Testis (tissue), 5 donors: Measurements from ENCODE around the gene SLC7A6OS. TPM values are rescaled to one million over a fixed set of nuclear protein-coding genes. Genes with fewer than 3 reads are reported as not detected.

Source experiments
- DNase-seq: peaks from one replicate; pipeline ENCODE4 v3.0.0-alpha.2; 2019
- H3K27ac ChIP-seq, 2 donors: fragments of 200-600 bp; sonication (generic); one replicate each; pipeline ENCODE4 v1.5.1; 2019
- H3K27me3 ChIP-seq: fragments of 200-600 bp; sonication (generic); one replicate; pipeline ENCODE4 v1.5.1; 2019
- H3K36me3 ChIP-seq: fragments of 200-600 bp; sonication (generic); one replicate; pipeline ENCODE4 v1.5.1; 2017; ENCODE audit warnings: low read depth; ENCODE audit errors: missing control alignments
- H3K4me1 ChIP-seq: fragments of 200-600 bp; sonication (generic); one replicate; pipeline ENCODE4 v1.5.1; 2019
- H3K4me3 ChIP-seq, 2 donors: fragments of 200-600 bp; sonication (generic); one replicate each; pipeline ENCODE4 v1.5.1; 2017 to 2019
- H3K9me3 ChIP-seq: fragments of 200-600 bp; sonication (generic); one replicate; pipeline ENCODE4 v1.5.1; 2017
- POLR2A ChIP-seq: fragments of 450-650 bp; IDR thresholded peaks from one replicate; pipeline ENCODE4 v1.6.1; 2017; ENCODE audit warnings: antibody characterized with exemption, mild to moderate bottlenecking, moderate library complexity
- WGBS, 2 donors: methylation state at CpG; one replicate each; pipeline ENCODE4 v1.1.5; 2018; 5-methylcytosine and 5-hydroxymethylcytosine counted together
- intact Hi-C: fragments of 100-400 bp; cut with DNase I; formaldehyde crosslinking; loops from one replicate; pipeline ENCODE4 v1.15.1; 2023; ENCODE audit warnings: low total_unique reads
- long read RNA-seq, 2 donors: transcript quantifications; one replicate each; lab custom pipeline, GENCODE V29; 2026
- polyA plus RNA-seq: library from polyadenylated mRNA; stranded (reverse); fragments of 350-450 nt; fragmentation: Illumina TruSeq; extraction: RNeasy Lipid Tissue Mini Kit (QIAGEN cat#74804); gene quantifications from one replicate; pipeline ENCODE4 v1.2.3, GENCODE V29; 2014; ENCODE audit warnings: low read depth, low replicate concordance; ENCODE audit not compliant: insufficient read depth
- total RNA-seq, 2 donors: library from RNA; depleted of rRNA; stranded (reverse); fragments of >200 nt; gene quantifications; one replicate each; pipeline ENCODE4 v1.2.3, GENCODE V29; 2016
- TF ChIP-seq, protein P1 (sequence below), 3 experiments: fragments of 450-650 bp in 2 of 3; fragments of 200-600 bp in 1 of 3; sonication (generic) in 1 of 3; IDR thresholded peaks; one replicate each; pipeline ENCODE4 v1.5.1; 2016 to 2019; ENCODE audit warnings: antibody characterized with exemption in 3 of 3, mild to moderate bottlenecking in 2 of 3, moderate library complexity in 1 of 3

Gene SLC7A6OS
- total RNA-seq (10 to 100 TPM; 24.3 to 25.8 TPM), polyA plus RNA-seq (14.7 TPM)
- long read RNA-seq, donor 1, full-length matches to known transcripts = 4 of 4 reads
- long read RNA-seq, donor 1, partial matches to known transcripts = 0 of 4 reads
- long read RNA-seq, donor 1, other reads (novel, unspliced or antisense) = 0 of 4 reads
- long read RNA-seq, donor 2, full-length matches to known transcripts = 5 of 5 reads
- long read RNA-seq, donor 2, partial matches to known transcripts = 0 of 5 reads
- long read RNA-seq, donor 2, other reads (novel, unspliced or antisense) = 0 of 5 reads

DNA sequence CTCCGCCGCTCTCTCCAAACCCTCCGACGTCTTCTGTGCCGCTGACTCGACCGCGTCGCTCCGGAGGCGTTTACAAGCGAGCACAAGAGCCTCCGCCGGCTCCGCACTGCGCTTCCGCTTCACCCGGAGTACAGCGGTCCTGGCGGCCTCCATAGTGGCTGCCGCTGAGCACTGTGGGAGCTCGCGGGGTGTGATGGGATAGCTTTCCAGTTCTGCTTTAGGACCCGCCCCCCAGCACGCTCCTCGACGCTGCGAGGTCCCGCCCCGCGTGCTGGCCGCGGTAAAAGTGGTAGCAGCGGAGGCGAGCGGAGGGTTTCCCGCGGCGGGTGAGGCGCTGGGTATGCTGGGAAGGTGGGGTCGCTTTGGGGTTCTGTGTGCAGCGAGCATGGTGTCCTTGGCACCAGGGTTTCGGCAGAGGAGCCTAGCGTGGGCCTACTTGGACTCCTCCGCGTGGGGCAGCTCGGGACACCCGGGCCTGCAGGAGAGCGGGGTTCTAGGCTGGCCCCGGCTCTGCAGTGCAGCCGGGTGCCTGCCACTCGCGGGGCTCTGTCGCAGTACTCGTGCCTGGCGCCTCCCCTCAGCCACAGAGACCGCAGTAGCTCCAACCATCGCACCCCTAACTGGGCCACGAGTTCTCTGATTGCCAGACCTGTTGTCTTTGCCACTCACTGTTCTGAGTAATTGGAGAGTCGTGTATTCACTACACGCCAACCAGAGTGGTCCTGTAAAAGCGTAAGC, at the start of gene SLC7A6OS, which contains the start of gene PRMT7:
TSS of gene SLC7A6OS (minus strand) at position 173 of the 738 bp plus-strand sequence. CDS start at position 153, 20 bp downstream.
TSS of gene PRMT7 (plus strand) at position 246 of the 738 bp plus-strand sequence. CDS start 4,961 bp downstream, outside the sequence.
- H3K4me3 ChIP-seq = peak within 1 kb of the TSS; percentile 67 to 92
- no peaks in the 10 kb centered on the region for H3K27me3 ChIP-seq
- peak; percentile 97 for DNase-seq
- no peaks in the 10 kb centered on the region for H3K36me3 ChIP-seq
- intact Hi-C loops = loop anchor here (5.0 kb wide), 1 partner anchor 49 kb away; the partner anchor contains the start of gene SLC7A6
- TF ChIP-seq, protein P1, sequence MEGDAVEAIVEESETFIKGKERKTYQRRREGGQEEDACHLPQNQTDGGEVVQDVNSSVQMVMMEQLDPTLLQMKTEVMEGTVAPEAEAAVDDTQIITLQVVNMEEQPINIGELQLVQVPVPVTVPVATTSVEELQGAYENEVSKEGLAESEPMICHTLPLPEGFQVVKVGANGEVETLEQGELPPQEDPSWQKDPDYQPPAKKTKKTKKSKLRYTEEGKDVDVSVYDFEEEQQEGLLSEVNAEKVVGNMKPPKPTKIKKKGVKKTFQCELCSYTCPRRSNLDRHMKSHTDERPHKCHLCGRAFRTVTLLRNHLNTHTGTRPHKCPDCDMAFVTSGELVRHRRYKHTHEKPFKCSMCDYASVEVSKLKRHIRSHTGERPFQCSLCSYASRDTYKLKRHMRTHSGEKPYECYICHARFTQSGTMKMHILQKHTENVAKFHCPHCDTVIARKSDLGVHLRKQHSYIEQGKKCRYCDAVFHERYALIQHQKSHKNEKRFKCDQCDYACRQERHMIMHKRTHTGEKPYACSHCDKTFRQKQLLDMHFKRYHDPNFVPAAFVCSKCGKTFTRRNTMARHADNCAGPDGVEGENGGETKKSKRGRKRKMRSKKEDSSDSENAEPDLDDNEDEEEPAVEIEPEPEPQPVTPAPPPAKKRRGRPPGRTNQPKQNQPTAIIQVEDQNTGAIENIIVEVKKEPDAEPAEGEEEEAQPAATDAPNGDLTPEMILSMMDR (IDR thresholded peaks at IDR 0.05) = peak in 2 of 3 experiments; percentile 35 to 47
- TF ChIP-seq POLR2A = no peak
- 0 to 13% methylated on average over 3 to 62 of the region's 62 CpGs for WGBS, 2 donors
- peak within 1 kb of the TSS; percentile 31 to 71 for H3K27ac ChIP-seq
- no peaks in the 10 kb centered on the region for H3K9me3 ChIP-seq
- peaks cover 7% of the 10 kb centered on the region for H3K4me1 ChIP-seq

DNA sequence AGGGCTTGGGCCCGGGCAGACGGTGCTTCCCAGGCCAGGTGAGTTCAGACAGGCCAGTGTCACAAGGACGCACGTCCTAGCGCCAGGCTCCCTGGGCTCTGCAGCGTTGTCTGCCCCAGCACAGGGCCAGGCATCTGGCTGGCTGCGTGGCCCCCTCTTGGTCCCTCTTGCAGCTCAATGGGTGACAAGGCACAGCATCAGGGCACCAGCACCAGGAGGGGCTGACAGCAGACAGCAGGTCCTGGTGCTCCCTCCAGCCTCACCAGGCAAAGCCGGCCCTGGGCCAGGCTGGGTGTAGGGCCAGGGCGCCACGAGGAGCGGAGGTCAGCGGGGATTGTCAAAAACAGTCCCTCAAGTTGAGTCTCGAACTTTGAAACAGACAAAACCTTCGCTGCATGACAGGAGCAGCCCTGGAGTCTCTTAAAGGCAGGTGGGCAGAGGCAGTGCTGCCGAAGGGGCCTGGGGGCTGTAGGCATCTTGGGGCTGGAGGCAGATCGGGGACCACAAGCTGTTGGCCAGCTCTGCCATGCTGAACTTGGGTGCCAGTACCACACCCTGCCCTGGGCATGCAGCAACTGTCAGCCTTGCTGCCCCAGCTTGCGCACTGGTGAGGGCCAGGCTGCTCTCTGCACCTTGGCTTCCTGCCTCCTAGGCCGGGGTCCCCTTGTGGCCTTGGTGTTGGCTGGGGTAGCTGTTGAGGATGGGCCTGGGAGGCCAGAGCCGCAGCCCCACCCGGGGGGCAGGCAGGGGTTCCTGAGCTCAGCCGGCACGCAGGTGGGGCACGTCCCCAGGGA, 48.8 kb upstream of the SLC7A6OS start:
- H3K9me3 ChIP-seq = no peaks in the 10 kb centered on the region
- no peak for DNase-seq
- intact Hi-C loops = loop anchor here (10.0 kb wide), 1 partner anchor 155 kb away; no protein-coding TSS in a partner anchor
- H3K27me3 ChIP-seq = no peaks in the 10 kb centered on the region
- WGBS, 2 donors = 76 to 86% methylated on average over 15 to 20 of the region's 23 CpGs
- no peak overlapping the region for H3K27ac ChIP-seq
- H3K36me3 ChIP-seq = no peaks in the 10 kb centered on the region
- TF ChIP-seq, protein P1 (IDR thresholded peaks at IDR 0.05) = no peak
- no peak for TF ChIP-seq POLR2A
- peaks cover 15% of the 10 kb centered on the region for H3K4me1 ChIP-seq
- H3K4me3 ChIP-seq = no peak overlapping the region

DNA sequence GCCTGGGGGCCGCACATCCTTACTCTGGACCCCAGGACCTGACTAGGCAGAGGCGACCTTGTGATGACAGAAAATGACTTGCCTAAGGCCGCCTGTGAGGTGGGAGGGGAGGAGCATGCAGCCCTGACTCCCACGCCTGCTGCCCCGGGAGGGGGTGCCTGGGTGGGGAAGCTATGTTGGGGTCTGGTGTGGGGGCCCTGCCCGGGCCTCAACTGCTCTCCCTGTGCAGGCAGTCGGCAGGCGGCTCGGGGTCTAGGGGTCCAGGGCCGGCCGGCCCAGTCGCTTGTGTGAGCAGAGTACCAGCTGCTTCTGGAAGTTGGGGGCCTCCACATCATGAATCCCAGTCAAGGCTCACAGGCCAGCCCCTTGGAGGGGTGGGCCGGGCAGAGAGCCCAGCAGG, 48.2 kb upstream of the SLC7A6OS start:
- Histone ChIP-seq H3K4me1 (peaks cover 9% of the 10 kb centered on the region), H3K36me3 (no peaks in the 10 kb centered on the region), H3K4me3 (no peak overlapping the region), H3K27me3 (no peaks in the 10 kb centered on the region), H3K27ac (no peak overlapping the region), H3K9me3 (no peaks in the 10 kb centered on the region)
- TF ChIP-seq, protein P1 (IDR thresholded peaks at IDR 0.05) = no peak
- TF ChIP-seq POLR2A = no peak
- 73 to 77% methylated on average over 5 to 11 of the region's 13 CpGs for WGBS, 2 donors
- no peak for DNase-seq
- intact Hi-C loops = no loop called here

DNA sequence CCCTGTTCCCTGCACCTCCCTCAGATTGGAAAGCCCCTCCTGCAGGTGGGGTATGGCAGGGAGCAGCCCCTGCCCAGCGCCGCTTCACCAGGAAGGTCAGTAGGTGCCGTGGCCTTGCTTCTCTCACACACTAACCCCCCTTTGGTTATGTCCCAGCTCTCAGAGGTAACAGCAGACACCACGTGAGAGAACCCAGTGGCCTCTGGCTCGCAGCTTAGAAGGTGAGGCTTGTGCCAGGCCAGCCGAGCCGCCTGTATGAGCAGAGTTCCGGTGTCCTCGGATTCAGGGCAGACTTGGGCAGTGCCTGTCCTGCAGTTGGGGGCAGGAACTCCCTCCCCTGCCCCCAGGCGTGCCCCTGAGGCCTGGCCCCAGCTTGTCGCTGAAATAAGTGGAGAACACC, 47.2 kb upstream of the SLC7A6OS start:
- intact Hi-C loops = no loop called here
- H3K4me3 ChIP-seq = no peak overlapping the region
- peaks cover 3% of the 10 kb centered on the region for H3K4me1 ChIP-seq
- H3K9me3 ChIP-seq = no peaks in the 10 kb centered on the region
- TF ChIP-seq, protein P1 (IDR thresholded peaks at IDR 0.05) = no peak
- no peak for TF ChIP-seq POLR2A
- no peaks in the 10 kb centered on the region for H3K36me3 ChIP-seq
- DNase-seq = no peak
- no peaks in the 10 kb centered on the region for H3K27me3 ChIP-seq
- WGBS, 2 donors = 71 to 82% methylated on average over 6 to 11 of the region's 11 CpGs
- no peak overlapping the region for H3K27ac ChIP-seq
